HL-60 (cell line): ENCODE measurements around the gene ZNF223.

Source experiments
- DNase-seq, 2 experiments: peaks; one replicate each; pipeline ENCODE4 v3.0.0-alpha.2; 2010 to 2020; ENCODE audit warnings: low read depth in 1 of 2, low spot score in 1 of 2
- H3K27ac ChIP-seq: fragments of 250-450 bp; sonication (Bioruptor Pico); replicated peaks from 2 replicates; pipeline ENCODE4 v1.5.1; 2020; ENCODE audit warnings: mild to moderate bottlenecking, moderate library complexity
- H3K27me3 ChIP-seq: fragments of 250-450 bp; sonication (Bioruptor Pico); 2 replicates; pipeline ENCODE4 v1.5.1; 2021; ENCODE audit warnings: mild to moderate bottlenecking, moderate library complexity; ENCODE audit not compliant: insufficient read depth, poor library complexity, severe bottlenecking
- H3K4me3 ChIP-seq: replicated peaks from 2 replicates; pipeline ENCODE4 v1.5.1; 2011; ENCODE audit warnings: mild to moderate bottlenecking, control low read depth, low read length; ENCODE audit not compliant: insufficient read depth
- GABPA ChIP-seq: IDR thresholded peaks from 2 replicates; pipeline ENCODE4 v1.6.1; 2012; ENCODE audit warnings: low read depth
- POLR2AphosphoS5 ChIP-seq: IDR thresholded peaks from 2 replicates; pipeline ENCODE4 v1.6.1; 2012; ENCODE audit warnings: low read depth
- SPI1 ChIP-seq: IDR thresholded peaks from 2 replicates; pipeline ENCODE4 v1.6.1; 2012; ENCODE audit warnings: low read depth, mild to moderate bottlenecking, borderline replicate concordance
- TF ChIP-seq, protein P1 (sequence below): IDR thresholded peaks from 2 replicates; pipeline ENCODE4 v1.6.1; 2012; ENCODE audit warnings: low read depth; ENCODE audit not compliant: insufficient replicate concordance
- TF ChIP-seq, protein P2 (sequence below): IDR thresholded peaks from one replicate; pipeline ENCODE4 v1.5.1; 2011; ENCODE audit warnings: low read length, control low read depth, inconsistent platforms; ENCODE audit not compliant: insufficient read depth

ZNF223 gene

DNA sequence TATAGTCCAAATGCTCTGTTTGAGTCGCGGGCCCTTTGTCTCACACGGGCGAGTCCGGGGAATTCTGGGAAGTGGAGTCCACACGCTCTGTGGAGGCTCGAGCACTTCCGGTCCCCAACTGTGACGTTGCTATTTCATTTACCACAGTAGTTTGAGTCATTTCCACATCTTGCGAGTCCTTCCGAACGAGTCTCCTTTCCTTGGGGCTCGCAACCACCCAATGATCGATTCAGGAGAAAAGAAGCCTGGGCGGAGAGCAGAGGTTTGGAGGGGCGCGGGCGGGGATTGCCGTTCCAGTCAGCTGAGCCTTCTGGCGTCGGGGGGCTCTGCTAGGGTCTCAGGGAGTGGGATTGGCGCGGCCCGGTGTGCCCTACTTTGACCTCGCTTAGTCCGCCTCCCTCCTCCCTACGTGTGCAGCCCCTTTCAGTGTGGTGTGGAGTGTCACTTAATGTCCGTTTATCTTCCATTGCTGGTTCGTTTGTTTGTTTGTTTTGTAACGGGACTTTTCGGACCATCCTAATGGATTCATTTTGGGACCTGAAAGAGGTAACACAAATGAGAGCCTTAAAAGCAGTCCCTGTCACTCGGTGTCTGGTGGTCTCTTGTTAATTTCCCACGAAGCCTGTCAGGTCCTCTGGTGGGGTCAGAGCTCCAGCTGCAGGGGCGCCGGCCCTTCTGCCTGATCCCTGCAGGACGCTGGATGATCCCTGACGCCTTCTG lies 26.5 kb upstream of the ZNF223 start, which contains the start of gene ZNF222:
Gene ZNF222 (plus strand): TSS at position 163 of the 720 bp plus-strand sequence. CDS start 58 bp downstream, at position 221.
- peak within 1 kb of the TSS; percentile 78 for H3K27ac ChIP-seq
- H3K27me3 ChIP-seq: no peaks in the 10 kb centered on the region
- DNase-seq: peak; percentile 74 to 93
- H3K4me3 ChIP-seq: peak within 1 kb of the TSS; percentile 84
- TF ChIP-seq SPI1: peak; percentile 65; the same call in 1 of the 2 replicates
- TF ChIP-seq, protein P1, sequence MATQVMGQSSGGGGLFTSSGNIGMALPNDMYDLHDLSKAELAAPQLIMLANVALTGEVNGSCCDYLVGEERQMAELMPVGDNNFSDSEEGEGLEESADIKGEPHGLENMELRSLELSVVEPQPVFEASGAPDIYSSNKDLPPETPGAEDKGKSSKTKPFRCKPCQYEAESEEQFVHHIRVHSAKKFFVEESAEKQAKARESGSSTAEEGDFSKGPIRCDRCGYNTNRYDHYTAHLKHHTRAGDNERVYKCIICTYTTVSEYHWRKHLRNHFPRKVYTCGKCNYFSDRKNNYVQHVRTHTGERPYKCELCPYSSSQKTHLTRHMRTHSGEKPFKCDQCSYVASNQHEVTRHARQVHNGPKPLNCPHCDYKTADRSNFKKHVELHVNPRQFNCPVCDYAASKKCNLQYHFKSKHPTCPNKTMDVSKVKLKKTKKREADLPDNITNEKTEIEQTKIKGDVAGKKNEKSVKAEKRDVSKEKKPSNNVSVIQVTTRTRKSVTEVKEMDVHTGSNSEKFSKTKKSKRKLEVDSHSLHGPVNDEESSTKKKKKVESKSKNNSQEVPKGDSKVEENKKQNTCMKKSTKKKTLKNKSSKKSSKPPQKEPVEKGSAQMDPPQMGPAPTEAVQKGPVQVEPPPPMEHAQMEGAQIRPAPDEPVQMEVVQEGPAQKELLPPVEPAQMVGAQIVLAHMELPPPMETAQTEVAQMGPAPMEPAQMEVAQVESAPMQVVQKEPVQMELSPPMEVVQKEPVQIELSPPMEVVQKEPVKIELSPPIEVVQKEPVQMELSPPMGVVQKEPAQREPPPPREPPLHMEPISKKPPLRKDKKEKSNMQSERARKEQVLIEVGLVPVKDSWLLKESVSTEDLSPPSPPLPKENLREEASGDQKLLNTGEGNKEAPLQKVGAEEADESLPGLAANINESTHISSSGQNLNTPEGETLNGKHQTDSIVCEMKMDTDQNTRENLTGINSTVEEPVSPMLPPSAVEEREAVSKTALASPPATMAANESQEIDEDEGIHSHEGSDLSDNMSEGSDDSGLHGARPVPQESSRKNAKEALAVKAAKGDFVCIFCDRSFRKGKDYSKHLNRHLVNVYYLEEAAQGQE: no peak
- TF ChIP-seq GABPA: peak; percentile 79
- peak; percentile 53; the same call in 1 of the 2 replicates for TF ChIP-seq POLR2AphosphoS5

DNA sequence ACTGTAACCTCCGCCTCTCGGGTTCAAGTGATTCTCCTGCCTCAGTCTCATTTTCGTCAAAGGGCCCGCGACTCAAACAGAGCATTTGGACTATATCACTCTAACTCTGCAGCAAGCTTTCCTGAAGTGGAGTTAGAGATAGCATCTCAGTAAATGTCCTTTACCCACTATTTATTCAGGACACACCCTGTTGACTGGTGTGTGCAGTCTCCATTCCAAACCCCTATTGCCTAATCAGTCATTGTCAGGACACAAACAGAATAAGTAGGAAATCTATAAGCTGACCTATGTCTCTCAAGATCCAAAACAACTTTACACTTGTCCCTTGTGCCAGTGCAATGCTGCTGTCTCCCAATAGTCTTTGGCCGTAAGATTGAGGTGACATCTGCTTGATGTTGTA lies 25.2 kb upstream of the ZNF223 start:
- no peak overlapping the region for H3K4me3 ChIP-seq
- H3K27ac ChIP-seq: no peak overlapping the region
- no peak for TF ChIP-seq GABPA
- TF ChIP-seq, protein P1: no peak
- no peak for TF ChIP-seq POLR2AphosphoS5
- TF ChIP-seq, protein P2, sequence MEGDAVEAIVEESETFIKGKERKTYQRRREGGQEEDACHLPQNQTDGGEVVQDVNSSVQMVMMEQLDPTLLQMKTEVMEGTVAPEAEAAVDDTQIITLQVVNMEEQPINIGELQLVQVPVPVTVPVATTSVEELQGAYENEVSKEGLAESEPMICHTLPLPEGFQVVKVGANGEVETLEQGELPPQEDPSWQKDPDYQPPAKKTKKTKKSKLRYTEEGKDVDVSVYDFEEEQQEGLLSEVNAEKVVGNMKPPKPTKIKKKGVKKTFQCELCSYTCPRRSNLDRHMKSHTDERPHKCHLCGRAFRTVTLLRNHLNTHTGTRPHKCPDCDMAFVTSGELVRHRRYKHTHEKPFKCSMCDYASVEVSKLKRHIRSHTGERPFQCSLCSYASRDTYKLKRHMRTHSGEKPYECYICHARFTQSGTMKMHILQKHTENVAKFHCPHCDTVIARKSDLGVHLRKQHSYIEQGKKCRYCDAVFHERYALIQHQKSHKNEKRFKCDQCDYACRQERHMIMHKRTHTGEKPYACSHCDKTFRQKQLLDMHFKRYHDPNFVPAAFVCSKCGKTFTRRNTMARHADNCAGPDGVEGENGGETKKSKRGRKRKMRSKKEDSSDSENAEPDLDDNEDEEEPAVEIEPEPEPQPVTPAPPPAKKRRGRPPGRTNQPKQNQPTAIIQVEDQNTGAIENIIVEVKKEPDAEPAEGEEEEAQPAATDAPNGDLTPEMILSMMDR: no peak
- no peak for TF ChIP-seq SPI1
- no peak for DNase-seq
- H3K27me3 ChIP-seq: no peaks in the 10 kb centered on the region

DNA sequence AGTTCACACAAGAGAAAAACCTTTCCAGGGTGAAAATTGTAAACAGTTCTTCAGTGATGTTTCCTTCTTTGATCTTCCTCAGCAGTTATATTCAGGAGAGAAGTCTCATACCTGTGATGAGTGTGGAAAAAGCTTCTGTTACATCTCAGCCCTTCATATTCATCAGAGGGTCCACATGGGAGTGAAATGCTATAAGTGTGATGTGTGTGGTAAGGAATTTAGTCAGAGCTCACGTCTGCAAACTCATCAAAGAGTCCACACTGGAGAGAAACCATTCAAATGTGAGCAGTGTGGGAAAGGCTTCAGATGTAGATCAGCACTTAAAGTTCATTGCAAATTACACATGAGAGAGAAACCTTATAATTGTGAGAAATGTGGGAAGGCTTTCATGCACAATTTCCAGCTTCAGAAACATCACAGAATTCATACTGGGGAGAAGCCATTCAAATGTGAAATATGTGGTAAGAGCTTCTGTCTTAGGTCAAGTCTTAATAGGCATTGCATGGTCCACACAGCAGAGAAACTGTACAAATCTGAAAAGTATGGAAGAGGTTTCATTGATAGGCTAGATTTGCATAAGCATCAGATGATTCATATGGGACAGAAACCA lies 19.7 kb upstream of the ZNF223 start:
- no peak for DNase-seq
- Histone ChIP-seq H3K4me3 (no peak overlapping the region), H3K27ac (no peak overlapping the region), H3K27me3 (no peaks in the 10 kb centered on the region)
- TF ChIP-seq POLR2AphosphoS5: no peak
- TF ChIP-seq, protein P2: no peak
- no peak for TF ChIP-seq GABPA
- TF ChIP-seq SPI1: no peak
- TF ChIP-seq, protein P1: no peak
